Epithelial cell of proximal tubule (primary cell): ENCODE measurements around the gene FFAR2. TPM values are rescaled to one million over a fixed set of nuclear protein-coding genes. Genes with fewer than 3 reads are reported as not detected.

ENCODE experiments used
- DNase-seq: peaks from one replicate; pipeline ENCODE4 v3.0.0-alpha.2; 2011; ENCODE audit warnings: low read depth
- H3K4me3 ChIP-seq: 2 replicates; pipeline ENCODE4 v1.5.1; 2011; ENCODE audit warnings: low read depth, mild to moderate bottlenecking, low read length
- CTCF ChIP-seq: conservative IDR thresholded peaks from 2 replicates; pipeline ENCODE4 v1.5.1; 2012; ENCODE audit warnings: low read depth, mild to moderate bottlenecking, low read length
- total RNA-seq: library from RNA; depleted of rRNA; stranded (reverse); fragments of >200 nt; gene quantifications from 2 replicates; pipeline ENCODE4 v1.2.3, GENCODE V29; 2015

Gene FFAR2
- total RNA-seq, 1 donor from 2014 or later, result not detected

- DNase-seq, result no peak
- TF ChIP-seq CTCF, result no peak
- H3K4me3 ChIP-seq, result no peak overlapping the region
Measured at GRCh38 chr19:35486268-35486708, 38.2 kb downstream of the FFAR2 start.

GRCh38 chr19:35487656-35488182 is 39.7 kb downstream of the FFAR2 start:
- DNase-seq, result no peak
- no peak for TF ChIP-seq CTCF
- no peak overlapping the region for H3K4me3 ChIP-seq

- DNase-seq, result no peak
- no peak for TF ChIP-seq CTCF
- no peak overlapping the region for H3K4me3 ChIP-seq
Measured at GRCh38 chr19:35488677-35489076, 40.6 kb downstream of the FFAR2 start.

DNA sequence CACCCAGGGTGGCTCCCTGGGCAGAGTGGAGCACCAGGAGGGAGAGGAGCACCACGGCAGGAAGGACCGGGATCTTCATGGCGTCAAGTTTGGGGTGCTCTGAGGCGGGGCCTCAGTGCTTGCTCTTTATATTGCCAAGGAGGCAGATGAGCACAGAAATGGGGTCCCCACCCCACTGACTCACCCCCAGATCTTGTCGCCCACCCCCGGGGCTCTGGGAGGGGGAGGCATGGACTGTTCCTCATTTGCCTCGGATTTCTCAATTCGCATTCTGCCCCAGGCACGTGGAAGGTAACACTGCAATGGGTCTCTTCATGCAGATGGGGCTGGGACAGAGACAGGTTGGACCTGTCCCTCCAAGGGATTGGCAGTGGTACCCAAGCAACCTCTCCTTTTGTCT is 42.3 kb downstream of the FFAR2 start, which contains the start of gene KRTDAP:
KRTDAP (minus strand) TSS at position 101 of the 400 bp plus-strand sequence; CDS start at position 79, 22 bp downstream.
- no peak for DNase-seq
- no peak within 1 kb of the TSS for H3K4me3 ChIP-seq
- TF ChIP-seq CTCF, result no peak

GRCh38 chr19:35491836-35492360 is 43.8 kb downstream of the FFAR2 start:
- DNase-seq, result no peak
- H3K4me3 ChIP-seq, result no peak overlapping the region
- TF ChIP-seq CTCF, result no peak

DNA sequence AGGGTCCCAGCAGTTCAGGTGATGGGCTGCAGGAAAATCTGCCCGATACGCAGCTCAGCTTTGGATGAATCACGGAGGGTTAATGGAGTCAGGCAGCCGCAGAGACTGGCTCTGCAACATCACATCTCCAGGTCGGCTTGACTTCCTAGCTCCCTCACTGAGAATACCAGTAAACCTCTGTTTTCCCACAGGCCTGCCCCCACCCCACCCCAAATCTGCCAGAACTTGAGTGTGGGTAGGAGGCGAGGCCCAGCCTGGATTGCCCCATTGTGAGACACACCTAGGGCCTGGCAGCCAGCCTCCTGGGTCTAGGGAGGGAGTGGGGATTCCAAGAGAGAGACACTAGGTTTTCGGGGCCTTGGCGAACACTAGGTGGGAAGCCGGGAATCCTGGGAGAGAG is 45.9 kb downstream of the FFAR2 start:
- no peak for TF ChIP-seq CTCF
- no peak overlapping the region for H3K4me3 ChIP-seq
- DNase-seq, result no peak
